Loucy (cell line): ENCODE data around the gene IFI27L2.

Source experiments
- H2AFZ ChIP-seq: fragments of 200-600 bp; sonication (generic); 2 replicates; pipeline ENCODE4 v1.6.0; 2016; ENCODE audit warnings: antibody characterized with exemption, mild to moderate bottlenecking, low read length, moderate library complexity
- H3F3A ChIP-seq: fragments of 200-600 bp; 2 replicates; pipeline ENCODE4 v1.6.0; 2016; ENCODE audit warnings: antibody characterized with exemption, low read depth, mild to moderate bottlenecking
- H3K27me3 ChIP-seq: fragments of 200-600 bp; sonication (generic); 2 replicates; pipeline ENCODE4 v1.6.1; 2014; ENCODE audit warnings: low read length, mild to moderate bottlenecking; ENCODE audit not compliant: insufficient read depth, poor library complexity, severe bottlenecking
- H3K36me3 ChIP-seq: fragments of 200-600 bp; sonication (generic); 2 replicates; pipeline ENCODE4 v1.6.1; 2016; ENCODE audit warnings: low read length; ENCODE audit not compliant: insufficient read depth
- H3K4me1 ChIP-seq: fragments of 200-600 bp; sonication (generic); 2 replicates; pipeline ENCODE4 v1.5.1; 2014; ENCODE audit warnings: low read length, mild to moderate bottlenecking; ENCODE audit not compliant: insufficient read depth, poor library complexity, severe bottlenecking
- H3K4me2 ChIP-seq: fragments of 200-600 bp; sonication (generic); 2 replicates; pipeline ENCODE4 v1.6.0; 2014; ENCODE audit warnings: antibody characterized with exemption, low read length, low read depth, mild to moderate bottlenecking; ENCODE audit not compliant: poor library complexity, severe bottlenecking
- H3K4me3 ChIP-seq: fragments of 200-600 bp; sonication (generic); 2 replicates; pipeline ENCODE4 v1.5.1; 2014; ENCODE audit warnings: low read length, mild to moderate bottlenecking, mixed read lengths; ENCODE audit not compliant: poor library complexity, severe bottlenecking
- H3K79me2 ChIP-seq: fragments of 200-600 bp; sonication (generic); 2 replicates; pipeline ENCODE4 v1.6.1; 2014; ENCODE audit warnings: low read length; ENCODE audit not compliant: insufficient read depth
- H3K9ac ChIP-seq: fragments of 200-600 bp; sonication (generic); 2 replicates; pipeline ENCODE4 v1.6.0; 2014; ENCODE audit warnings: mild to moderate bottlenecking, low read depth, low read length, moderate library complexity; ENCODE audit not compliant: poor library complexity, severe bottlenecking
- H3K9me2 ChIP-seq: fragments of 200-600 bp; sonication (generic); replicated peaks from 2 replicates; pipeline ENCODE4 v1.6.1; 2016; ENCODE audit warnings: low read depth, low read length, mixed read lengths
- H3K9me3 ChIP-seq: fragments of 200-600 bp; sonication (generic); 2 replicates; pipeline ENCODE4 v1.6.1; 2014; ENCODE audit warnings: mild to moderate bottlenecking, antibody characterized with exemption, low read length, low read depth; ENCODE audit not compliant: insufficient read depth
- H4K20me1 ChIP-seq: fragments of 200-600 bp; sonication (generic); 2 replicates; pipeline ENCODE4 v1.6.0; 2014; ENCODE audit warnings: antibody characterized with exemption, low read length, mild to moderate bottlenecking; ENCODE audit not compliant: insufficient read depth, poor library complexity, severe bottlenecking
- EZH2phosphoT487 ChIP-seq: fragments of 200-600 bp; IDR thresholded peaks from 2 replicates; pipeline ENCODE4 v1.6.1; 2018; ENCODE audit warnings: antibody characterized with exemption, mild to moderate bottlenecking, moderate library complexity, borderline replicate concordance
- TF ChIP-seq, protein P1 (sequence below): fragments of 200-600 bp; sonication (generic); conservative IDR thresholded peaks from 2 replicates; pipeline ENCODE4 v1.5.1; 2014; ENCODE audit warnings: mild to moderate bottlenecking, antibody characterized with exemption, low read length

The IFI27L2 gene

DNA sequence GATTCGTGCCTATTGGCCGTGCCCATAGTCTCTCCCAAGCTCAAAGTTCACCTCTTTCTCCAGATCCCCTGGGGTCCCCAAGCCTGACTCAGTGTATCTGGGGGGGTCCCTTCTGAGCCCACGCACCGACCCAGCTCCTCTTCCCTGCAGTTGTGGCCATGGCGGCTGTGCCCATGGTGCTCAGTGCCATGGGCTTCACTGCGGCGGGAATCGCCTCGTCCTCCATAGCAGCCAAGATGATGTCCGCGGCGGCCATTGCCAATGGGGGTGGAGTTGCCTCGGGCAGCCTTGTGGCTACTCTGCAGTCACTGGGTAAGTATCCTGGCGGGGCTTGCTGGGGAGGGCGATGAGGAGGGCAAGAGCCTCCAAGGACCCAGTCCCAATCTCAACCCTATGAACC lies 13.8 kb downstream of the IFI27L2 start:
- no peaks in the 10 kb centered on the region for H3K79me2 ChIP-seq
- H3K4me2 ChIP-seq: no peak overlapping the region
- H3K27me3 ChIP-seq: no peaks in the 10 kb centered on the region
- H4K20me1 ChIP-seq: no peaks in the 10 kb centered on the region
- no peaks in the 10 kb centered on the region for H3K9me3 ChIP-seq
- no peak overlapping the region for H3K9ac ChIP-seq
- no peak overlapping the region for H2AFZ ChIP-seq
- H3K9me2 ChIP-seq: no peaks in the 10 kb centered on the region
- H3K4me3 ChIP-seq: no peak overlapping the region
- no peaks in the 10 kb centered on the region for H3F3A ChIP-seq
- no peaks in the 10 kb centered on the region for H3K4me1 ChIP-seq
- no peaks in the 10 kb centered on the region for H3K36me3 ChIP-seq
- TF ChIP-seq, protein P1, sequence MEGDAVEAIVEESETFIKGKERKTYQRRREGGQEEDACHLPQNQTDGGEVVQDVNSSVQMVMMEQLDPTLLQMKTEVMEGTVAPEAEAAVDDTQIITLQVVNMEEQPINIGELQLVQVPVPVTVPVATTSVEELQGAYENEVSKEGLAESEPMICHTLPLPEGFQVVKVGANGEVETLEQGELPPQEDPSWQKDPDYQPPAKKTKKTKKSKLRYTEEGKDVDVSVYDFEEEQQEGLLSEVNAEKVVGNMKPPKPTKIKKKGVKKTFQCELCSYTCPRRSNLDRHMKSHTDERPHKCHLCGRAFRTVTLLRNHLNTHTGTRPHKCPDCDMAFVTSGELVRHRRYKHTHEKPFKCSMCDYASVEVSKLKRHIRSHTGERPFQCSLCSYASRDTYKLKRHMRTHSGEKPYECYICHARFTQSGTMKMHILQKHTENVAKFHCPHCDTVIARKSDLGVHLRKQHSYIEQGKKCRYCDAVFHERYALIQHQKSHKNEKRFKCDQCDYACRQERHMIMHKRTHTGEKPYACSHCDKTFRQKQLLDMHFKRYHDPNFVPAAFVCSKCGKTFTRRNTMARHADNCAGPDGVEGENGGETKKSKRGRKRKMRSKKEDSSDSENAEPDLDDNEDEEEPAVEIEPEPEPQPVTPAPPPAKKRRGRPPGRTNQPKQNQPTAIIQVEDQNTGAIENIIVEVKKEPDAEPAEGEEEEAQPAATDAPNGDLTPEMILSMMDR: no peak
- TF ChIP-seq EZH2phosphoT487: no peak

DNA sequence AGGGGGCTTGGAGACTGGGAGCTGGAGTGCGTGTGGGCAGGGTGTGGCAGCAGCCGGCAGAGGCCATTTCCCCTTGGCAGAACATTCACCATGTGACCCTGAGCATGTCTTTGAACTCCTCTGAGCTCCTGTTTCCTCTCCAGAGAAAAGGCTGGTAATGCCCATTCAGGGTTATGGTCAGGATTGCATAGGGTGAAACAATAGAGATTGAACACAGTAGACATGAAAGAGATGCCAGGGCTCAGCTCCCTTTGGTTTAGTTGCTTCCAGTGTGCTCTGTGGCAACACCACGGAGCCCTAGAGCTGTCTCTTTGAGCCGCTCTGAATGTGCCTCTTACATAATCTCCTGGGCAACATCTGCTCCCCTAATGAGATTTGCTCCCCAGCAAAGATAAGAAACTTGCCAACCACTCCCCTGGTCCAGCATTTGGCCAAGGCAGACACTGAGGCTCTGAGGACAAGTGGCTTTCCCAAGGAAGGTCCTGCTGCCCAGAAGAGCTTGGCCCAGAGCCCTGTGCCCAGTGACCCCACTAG lies 14.3 kb downstream of the IFI27L2 start:
- Histone ChIP-seq H3K79me2 (no peaks in the 10 kb centered on the region), H3K4me1 (no peaks in the 10 kb centered on the region), H3K4me2 (no peak overlapping the region), H3K9me2 (no peaks in the 10 kb centered on the region), H3K9me3 (no peaks in the 10 kb centered on the region), H4K20me1 (no peaks in the 10 kb centered on the region), H3K36me3 (no peaks in the 10 kb centered on the region), H3K4me3 (no peak overlapping the region), H3K9ac (no peak overlapping the region), H3K27me3 (no peaks in the 10 kb centered on the region), H2AFZ (no peak overlapping the region), H3F3A (no peaks in the 10 kb centered on the region)
- TF ChIP-seq EZH2phosphoT487: no peak
- TF ChIP-seq, protein P1: no peak

GRCh38 chr14:94114589-94115057 lies 14.8 kb downstream of the IFI27L2 start:
- H3K27me3 ChIP-seq: no peaks in the 10 kb centered on the region
- H4K20me1 ChIP-seq: no peaks in the 10 kb centered on the region
- H3K4me3 ChIP-seq: no peak overlapping the region
- no peaks in the 10 kb centered on the region for H3F3A ChIP-seq
- TF ChIP-seq, protein P1: no peak
- no peak for TF ChIP-seq EZH2phosphoT487
- no peaks in the 10 kb centered on the region for H3K79me2 ChIP-seq
- no peak overlapping the region for H2AFZ ChIP-seq
- no peak overlapping the region for H3K4me2 ChIP-seq
- H3K36me3 ChIP-seq: no peaks in the 10 kb centered on the region
- H3K9ac ChIP-seq: no peak overlapping the region
- H3K9me2 ChIP-seq: no peaks in the 10 kb centered on the region
- H3K4me1 ChIP-seq: no peaks in the 10 kb centered on the region
- H3K9me3 ChIP-seq: no peaks in the 10 kb centered on the region
